T follicular helper cell (primary cell): Measurements from ENCODE around the gene KIF6.

Source experiments
- DNase-seq: peaks from one replicate; pipeline ENCODE4 v3.0.0-alpha.2; 2020; ENCODE audit warnings: low read depth

Gene KIF6

DNA sequence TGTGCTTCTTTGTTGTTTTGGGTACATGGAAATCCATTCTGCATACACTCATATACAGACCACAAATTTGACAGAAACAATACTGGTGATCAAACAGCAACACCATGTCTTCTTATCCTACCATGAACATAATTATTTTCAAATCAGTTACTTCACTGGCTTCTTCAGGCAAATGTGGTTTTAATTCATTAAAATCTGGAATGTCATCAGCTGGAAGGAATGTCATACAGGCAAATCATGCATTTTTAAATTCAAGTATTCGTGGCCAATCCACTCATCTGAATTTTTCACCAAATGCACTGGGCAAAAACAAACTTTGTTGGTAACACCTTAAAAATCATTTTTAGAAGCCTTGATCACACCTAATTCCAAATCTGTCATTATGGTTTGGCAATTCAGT lies 59.3 kb downstream of the KIF6 start:
- DNase-seq, result no peak

DNA sequence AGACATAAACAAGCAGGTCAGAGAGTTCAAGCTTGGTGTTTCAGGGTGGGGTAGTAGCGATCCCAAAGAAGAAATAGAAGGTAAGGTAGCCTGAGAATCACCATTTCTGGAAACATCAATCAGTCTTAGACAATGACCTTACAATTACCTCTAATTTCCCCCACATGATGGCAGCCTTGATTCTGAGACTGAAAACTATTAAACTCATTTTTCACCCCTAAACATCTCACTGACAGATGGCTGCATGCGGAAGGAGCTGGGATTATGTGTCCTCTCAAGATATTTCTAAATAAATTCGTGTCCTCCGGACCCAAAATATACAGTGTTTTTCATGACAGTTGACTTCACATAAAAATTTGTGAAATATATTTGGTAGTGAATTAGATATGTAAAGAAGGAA lies 61.0 kb downstream of the KIF6 start:
- DNase-seq, result no peak

DNA sequence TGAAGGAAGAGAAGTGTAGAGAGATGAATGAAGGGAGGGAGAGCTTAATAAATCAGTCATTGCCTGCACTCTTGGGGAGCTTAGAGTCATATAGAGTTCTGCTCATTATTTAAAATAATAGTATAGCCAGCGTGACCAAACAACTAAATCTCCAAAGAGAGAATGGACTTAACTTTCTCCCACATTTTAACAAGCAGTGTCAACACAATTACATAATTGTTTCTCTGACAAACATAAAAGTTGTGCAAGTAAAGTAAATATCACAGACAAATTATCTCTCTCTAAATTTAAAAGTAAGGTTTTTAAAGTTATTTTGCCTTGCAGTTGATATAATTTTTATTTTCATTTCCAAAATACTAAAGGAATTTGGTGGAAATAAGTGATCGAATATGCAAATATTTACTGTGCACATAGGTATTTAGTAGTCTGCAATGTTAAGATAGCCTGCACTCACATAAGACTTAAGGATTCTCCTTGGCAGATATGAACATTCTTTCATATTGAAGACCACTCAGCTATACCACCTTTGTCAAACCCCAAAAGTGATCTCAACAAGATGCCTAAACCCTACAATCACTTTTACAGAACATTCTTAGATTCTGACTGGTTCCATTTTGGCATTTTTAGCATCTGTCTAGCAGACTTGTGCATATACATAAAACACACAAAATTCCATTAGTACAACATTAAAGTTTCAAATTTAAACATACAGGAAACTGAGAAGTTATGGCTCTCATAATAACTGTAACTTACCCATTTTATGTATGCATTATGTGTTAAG lies 67.7 kb downstream of the KIF6 start:
- DNase-seq, result no peak

DNA sequence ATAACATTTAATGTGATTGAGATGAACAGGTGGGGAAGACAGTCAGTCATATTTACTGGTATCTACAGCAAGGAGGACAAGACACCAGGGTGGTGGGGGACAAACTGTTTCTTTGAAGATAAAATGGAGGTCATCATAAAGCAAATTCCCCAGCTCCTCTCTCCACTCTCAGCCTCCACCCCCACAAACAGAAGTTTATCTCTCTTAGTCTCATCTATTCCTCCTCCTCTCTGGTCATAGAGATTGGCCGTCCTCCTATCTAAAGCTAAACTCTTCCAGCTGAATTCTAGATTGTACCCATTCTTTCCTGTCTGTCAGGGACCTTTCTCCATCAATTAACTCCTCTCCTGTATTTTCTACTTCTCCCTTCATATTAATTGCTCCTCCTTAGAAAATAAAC lies 71.1 kb downstream of the KIF6 start:
- DNase-seq, result no peak

- no peak for DNase-seq
Observed at GRCh38 chr6:39653612-39654011, 71.6 kb downstream of the KIF6 start.

DNA sequence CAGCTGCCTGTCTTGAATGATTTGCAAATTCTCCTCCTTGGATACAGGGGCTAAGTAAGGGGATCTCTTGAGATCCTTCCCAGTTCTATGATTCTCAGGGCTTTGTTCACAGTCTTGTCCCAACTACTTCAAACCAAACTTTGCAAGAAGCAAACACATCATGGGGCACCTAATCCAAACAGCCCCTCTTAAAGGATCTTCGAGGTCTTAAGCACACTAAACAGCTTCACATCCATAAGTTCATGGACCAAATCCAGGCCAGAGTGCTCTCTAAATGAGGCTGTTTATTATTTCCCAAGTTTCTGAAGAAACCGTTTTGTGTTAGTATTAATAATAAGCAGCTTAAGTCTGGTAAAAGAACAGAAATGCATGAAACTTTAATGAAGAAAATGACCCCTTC lies 75.2 kb downstream of the KIF6 start:
- no peak for DNase-seq

DNA sequence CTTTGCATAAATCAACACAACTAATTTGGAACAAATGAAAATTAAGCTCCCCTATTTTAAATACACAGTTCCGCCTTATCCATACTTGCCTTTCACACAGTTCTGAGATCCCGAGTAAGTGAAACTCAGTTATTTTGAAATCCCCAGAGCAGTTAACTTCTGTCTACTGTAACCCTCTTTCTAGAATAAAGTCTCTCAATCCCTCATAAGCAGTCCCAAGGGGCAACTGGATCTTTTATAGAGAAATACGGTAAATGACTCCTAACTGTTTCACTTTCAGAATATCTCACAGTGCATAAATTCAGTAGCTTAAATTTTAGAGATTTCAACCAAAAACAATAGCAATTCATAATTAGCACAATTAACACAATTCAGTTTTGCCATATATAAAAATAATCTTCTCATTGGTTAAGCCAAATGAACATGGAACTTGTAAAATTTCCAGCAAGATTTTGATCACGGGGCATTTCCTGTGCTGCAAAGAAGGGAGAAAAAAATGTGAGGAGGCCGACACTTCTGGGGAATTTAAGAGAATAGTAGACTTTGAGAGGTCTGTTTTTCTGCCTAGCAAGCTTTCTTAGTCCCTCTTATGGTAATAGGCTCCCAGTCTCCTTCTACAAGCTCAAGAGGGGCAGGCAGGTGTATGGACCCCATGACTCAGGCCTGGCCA lies 78.3 kb downstream of the KIF6 start:
- no peak for DNase-seq

DNA sequence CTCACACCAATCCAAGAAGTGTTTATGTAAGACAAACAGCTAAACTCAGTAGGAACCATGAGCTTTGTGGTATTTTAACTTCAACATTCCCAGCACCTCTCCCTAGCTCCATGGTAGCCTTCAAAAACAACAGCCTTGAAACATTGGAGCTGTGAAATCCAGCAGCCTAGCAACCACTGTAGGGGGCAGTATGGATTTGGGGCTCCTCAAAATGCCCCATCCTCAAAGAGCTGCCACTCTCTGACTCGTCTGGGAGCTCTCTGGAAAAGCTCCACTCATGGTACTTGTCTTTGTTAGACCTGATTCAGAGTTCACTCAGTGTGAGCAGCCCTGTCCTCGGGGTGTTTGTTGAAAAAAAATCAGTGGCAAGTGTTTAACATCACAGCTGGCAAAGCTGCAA lies 82.9 kb downstream of the KIF6 start:
- no peak for DNase-seq

- DNase-seq, result no peak
Observed at GRCh38 chr6:39638126-39638822, 86.9 kb downstream of the KIF6 start.

DNA sequence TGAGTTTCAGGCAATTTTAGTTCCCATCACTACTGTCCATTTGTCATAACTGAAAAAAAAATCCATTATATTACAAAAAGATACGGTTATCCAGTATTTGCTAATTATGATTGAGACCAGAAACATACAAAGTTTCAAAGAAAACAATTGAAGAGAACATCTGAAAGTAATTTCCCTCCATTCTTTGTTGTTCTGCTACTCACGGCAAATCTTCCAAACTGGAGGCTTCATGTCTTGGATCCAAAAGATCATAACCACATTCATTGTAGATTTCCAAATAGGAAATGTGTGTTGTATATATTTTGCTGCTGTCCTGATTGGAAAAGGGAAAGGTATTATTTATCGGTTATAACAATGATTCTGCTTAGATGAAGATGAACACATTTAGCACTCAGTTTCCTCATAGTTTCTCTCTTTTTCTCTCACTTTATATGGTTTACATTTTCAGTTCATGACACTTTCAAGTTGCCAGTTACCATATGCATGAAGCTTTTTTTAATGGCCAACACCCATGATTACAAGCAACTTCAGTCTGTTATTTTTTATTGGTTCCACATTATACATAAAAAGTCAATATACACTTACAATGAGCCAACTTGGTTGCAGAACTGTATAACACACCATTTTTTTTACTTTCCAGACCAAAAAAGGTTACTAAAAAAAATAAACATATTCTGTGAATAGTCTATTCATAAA lies 90.4 kb downstream of the KIF6 start:
- no peak for DNase-seq

DNA sequence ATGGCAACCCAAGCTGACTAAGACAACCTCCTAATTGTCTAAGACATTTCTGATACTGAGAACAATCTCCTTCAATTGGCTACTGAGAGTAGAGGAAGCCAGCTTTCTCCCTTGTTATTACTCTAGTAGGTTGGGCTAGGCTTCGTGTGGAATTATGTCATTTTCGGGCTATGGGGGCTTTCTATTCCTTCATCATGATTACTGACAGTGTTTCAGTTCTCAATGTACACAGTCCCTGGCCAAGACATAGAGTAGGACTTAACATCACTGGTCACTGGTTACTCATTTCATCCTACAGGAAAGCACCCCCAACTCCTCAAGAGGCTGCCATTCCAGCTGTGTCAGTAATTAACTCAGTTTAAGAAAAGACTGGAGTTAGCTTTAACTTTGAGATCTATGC lies 100.0 kb downstream of the KIF6 start:
- no peak for DNase-seq

- no peak for DNase-seq
Observed at GRCh38 chr6:39623750-39624149, 101.5 kb downstream of the KIF6 start.

GRCh38 chr6:39617520-39617919 lies 107.7 kb downstream of the KIF6 start:
- DNase-seq, result no peak

GRCh38 chr6:39617026-39617425 lies 108.2 kb downstream of the KIF6 start:
- no peak for DNase-seq

GRCh38 chr6:39615622-39616021 lies 109.6 kb downstream of the KIF6 start:
- no peak for DNase-seq

DNA sequence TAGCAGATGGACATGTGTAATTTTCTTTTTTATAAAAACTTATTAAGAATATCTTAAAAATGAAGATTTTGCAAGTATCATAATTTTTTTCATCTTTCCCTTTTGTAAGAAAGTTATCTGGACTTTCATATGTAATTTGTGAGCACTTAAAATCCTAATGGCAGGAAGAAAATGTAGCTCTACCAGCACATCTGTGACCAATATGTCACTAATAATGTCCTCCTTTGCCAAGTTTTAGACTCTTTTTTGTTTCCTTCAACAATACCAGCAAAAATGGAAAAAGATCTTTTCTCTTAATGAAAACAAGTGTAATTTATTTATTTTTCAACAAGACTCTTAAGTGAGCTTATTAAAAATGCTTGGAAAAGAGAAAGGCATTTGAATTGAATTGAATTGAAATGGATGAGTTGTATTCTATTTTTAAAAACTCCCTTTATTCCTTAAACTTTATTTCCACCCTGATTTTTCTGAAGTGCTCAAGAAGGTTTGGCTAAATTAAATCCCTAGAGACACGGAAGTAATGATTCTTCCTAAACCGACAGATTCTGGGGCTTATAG lies 110.7 kb downstream of the KIF6 start:
- DNase-seq, result no peak

- no peak for DNase-seq
Observed at GRCh38 chr6:39610221-39610620, 115.0 kb downstream of the KIF6 start.

DNA sequence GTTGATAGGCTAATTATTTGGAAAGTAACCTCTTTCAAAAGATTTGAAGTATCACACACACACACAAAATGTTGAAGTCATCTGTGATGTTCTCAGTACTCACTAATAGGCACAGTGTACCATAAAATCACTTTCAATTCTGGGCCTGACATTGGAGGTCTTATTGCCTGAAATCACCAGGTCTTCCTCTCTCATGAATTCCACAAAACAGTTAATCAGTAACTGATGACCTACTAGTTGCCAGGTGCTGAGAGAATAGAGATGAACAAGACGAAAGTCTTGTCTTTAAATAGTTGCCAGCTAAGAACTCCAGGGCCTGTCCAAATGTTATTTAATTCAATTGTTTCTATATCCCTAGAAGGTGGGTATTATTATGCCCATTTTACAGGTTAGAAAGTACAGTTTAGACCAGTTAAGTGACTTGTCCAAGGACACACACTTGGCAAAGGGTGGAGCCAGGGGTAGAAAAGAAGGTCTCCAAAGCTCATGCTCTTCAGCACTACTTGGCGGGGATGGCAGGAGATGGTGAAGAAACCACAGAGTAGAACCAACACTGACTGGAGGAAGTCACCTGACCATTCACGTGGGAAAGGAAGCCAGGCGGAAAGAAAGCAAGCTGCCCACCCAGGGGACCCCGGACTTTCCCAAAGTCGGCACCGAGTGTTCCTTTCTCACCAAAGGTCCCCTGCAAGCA lies 116.4 kb downstream of the KIF6 start:
- no peak for DNase-seq

GRCh38 chr6:39602601-39603519 lies 122.3 kb downstream of the KIF6 start:
- no peak for DNase-seq

- no peak for DNase-seq
Observed at GRCh38 chr6:39599973-39600372, 125.2 kb downstream of the KIF6 start.
